Measurements from ENCODE around the gene DGCR8. TPM values are rescaled to one million over a fixed set of nuclear protein-coding genes. Genes with fewer than 3 reads are reported as not detected.

DGCR8 gene
- total and polyA plus RNA-seq, 10 donors, result 7.8 to 62.7 (median 31.4) TPM

- Histone ChIP-seq H3K4me1 (peaks cover 19 to 78% (median 70%) of the 10 kb centered on the region in 6 donors), H3K9me3 (no peaks in the 10 kb centered on the region), H3K27ac (no peak overlapping the region), H3K4me3 (no peak overlapping the region), H3K27me3 (replicated peaks in 1 of 7) (no peaks in the 10 kb centered on the region), H3K36me3 (peaks cover 0 to 15% (median 8%) of the 10 kb centered on the region in 6 donors)
- no peak for DNase-seq
- TF ChIP-seq POLR2AphosphoS5 (IDR thresholded peaks at IDR 0.05) (no peak), POLR2A (IDR thresholded peaks at IDR 0.05) (no peak), CTCF (IDR thresholded peaks at IDR 0.05 in 8 of 11, conservative IDR thresholded peaks at IDR 0.05 in 3 of 11) (no peak)
- whole genome bisulfite sequencing, 5 donors, result 63 to 83% (median 74%) methylated on average over 2 to 4 of the region's 4 CpGs
- intact Hi-C loops (cut with DNase I; ENCODE audit: low total_unique reads), result no loop called here
These were observed 55.2 kb downstream of the DGCR8 start for GRCh38 chr22:20135265-20135664.

DNA sequence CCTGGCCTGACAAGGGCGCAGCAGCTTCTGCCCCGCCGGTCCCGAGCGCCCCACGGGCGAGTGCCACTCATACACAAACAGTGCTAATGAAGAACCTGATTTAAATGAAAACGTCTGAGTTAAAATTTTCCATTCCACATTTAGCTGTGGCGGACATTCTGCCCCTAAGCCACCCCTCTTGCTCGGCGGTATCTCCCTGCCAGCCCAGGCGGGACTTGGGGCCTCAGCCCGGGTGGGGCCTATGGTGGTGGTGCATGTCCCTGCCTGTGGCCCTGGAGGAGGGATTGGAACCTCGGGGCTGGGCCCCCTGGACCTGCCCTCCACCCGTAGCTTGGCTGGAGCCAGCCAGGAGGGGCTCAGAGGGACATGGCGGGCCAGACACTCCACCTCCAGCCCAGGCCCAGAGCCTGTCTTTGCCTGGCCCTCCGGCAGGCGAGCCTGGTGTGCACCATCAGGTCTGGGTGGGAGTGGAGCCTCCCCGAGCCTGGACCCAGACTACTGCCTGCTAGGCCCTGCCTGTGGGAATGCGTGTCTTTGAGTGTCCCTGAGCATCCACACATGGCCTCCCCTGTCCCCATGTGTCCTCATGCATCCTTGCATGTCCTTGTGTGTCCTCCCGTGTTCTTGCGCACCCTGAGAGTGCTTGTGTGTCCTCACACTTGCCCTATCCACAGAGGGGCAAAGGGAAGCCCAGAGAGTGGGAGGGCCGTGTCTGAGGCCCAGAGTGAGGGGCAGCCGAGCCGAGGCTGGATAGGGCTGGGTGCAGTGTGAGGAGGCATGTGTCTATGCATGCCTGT, 56.0 kb downstream of the DGCR8 start:
- intact Hi-C loops (cut with DNase I; ENCODE audit: low total_unique reads), result no loop called here
- Histone ChIP-seq H3K4me1 (peaks cover 13 to 71% (median 63%) of the 10 kb centered on the region in 6 donors), H3K9me3 (no peaks in the 10 kb centered on the region), H3K27me3 (replicated peaks in 1 of 7) (no peaks in the 10 kb centered on the region), H3K36me3 (peaks cover 0 to 23% (median 8%) of the 10 kb centered on the region in 6 donors), H3K27ac (no peak overlapping the region), H3K4me3 (no peak overlapping the region)
- TF ChIP-seq POLR2AphosphoS5 (IDR thresholded peaks at IDR 0.05) (no peak), POLR2A (IDR thresholded peaks at IDR 0.05) (no peak), CTCF (IDR thresholded peaks at IDR 0.05 in 8 of 11, conservative IDR thresholded peaks at IDR 0.05 in 3 of 11) (no peak)
- 83 to 88% (median 86%) methylated on average over 18 to 25 of the region's 25 CpGs for WGBS, 5 donors
- no peak for DNase-seq

DNA sequence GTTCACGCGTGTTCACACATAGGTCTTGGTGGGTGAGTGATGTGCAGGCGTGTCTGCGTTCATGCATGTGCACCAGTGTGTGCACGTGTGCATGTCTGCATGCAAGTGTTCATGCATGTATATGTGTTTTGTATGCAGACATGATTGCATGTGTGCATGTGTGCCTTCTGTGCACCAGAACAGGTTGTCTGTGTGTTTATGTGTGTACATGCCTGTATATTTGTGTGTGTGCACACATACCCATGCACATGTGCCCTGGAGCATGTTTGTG, 56.5 kb downstream of the DGCR8 start:
- TF ChIP-seq POLR2AphosphoS5 (IDR thresholded peaks at IDR 0.05) (no peak), CTCF (IDR thresholded peaks at IDR 0.05 in 8 of 11, conservative IDR thresholded peaks at IDR 0.05 in 3 of 11) (no peak), POLR2A (IDR thresholded peaks at IDR 0.05) (no peak)
- no peaks in the 10 kb centered on the region for H3K27me3 ChIP-seq (replicated peaks in 1 of 7)
- peaks cover 0 to 28% (median 8%) of the 10 kb centered on the region in 6 donors for H3K36me3 ChIP-seq
- intact Hi-C loops (cut with DNase I; ENCODE audit: low total_unique reads), result no loop called here
- no peak overlapping the region for H3K27ac ChIP-seq
- H3K4me1 ChIP-seq, result peaks cover 13 to 70% (median 63%) of the 10 kb centered on the region in 6 donors
- no peak for DNase-seq
- no peaks in the 10 kb centered on the region for H3K9me3 ChIP-seq
- H3K4me3 ChIP-seq, result no peak overlapping the region
- 90 to 98% (median 96%) methylated on average over 5 of the region's 5 CpGs for WGBS, 5 donors

DNA sequence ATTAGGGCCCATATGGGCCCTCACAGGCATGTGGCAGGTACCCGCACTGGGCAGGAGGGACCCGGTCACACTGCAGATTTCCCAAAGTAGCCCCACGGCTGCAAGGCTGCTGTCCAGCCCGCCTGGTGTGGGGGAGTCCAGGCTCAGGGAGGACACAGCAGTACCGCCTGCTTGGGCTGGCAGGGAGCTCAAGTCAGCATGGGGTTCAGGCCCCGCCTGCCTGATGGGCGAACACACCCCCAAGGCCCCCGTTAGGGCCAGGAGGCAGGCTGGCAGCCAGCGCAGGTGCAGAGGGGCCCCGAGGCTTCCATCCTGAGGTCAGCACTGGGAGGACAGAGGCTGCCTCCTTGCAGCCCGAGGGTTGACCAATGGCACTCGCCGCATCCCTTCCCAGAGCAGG, 57.1 kb downstream of the DGCR8 start:
- H3K27ac ChIP-seq, result no peak overlapping the region

More for the DNA sequence above, 57.1 kb downstream of the DGCR8 start:
- DNase-seq, result no peak
- H3K4me3 ChIP-seq, result no peak overlapping the region
- H3K9me3 ChIP-seq, result no peaks in the 10 kb centered on the region
- H3K27me3 ChIP-seq (replicated peaks in 1 of 7), result no peaks in the 10 kb centered on the region
- intact Hi-C loops (cut with DNase I; ENCODE audit: low total_unique reads), result no loop called here
- peaks cover 0 to 34% (median 8%) of the 10 kb centered on the region in 6 donors for H3K36me3 ChIP-seq
- peaks cover 13 to 69% (median 62%) of the 10 kb centered on the region in 6 donors for H3K4me1 ChIP-seq
- 77 to 87% (median 82%) methylated on average over 5 to 13 of the region's 13 CpGs for WGBS, 5 donors
- TF ChIP-seq CTCF (IDR thresholded peaks at IDR 0.05 in 8 of 11, conservative IDR thresholded peaks at IDR 0.05 in 3 of 11), result no peak
- no peak for TF ChIP-seq POLR2AphosphoS5 (IDR thresholded peaks at IDR 0.05)
- TF ChIP-seq POLR2A (IDR thresholded peaks at IDR 0.05), result no peak

All from spleen (tissue), 11 donors.